Measurements from ENCODE around the gene HOXC5. TPM values are rescaled to one million over a fixed set of nuclear protein-coding genes. Genes with fewer than 3 reads are reported as not detected.

The HOXC5 gene
- total RNA-seq, 1 experiment from 2014 or later: 1.1 TPM

DNA sequence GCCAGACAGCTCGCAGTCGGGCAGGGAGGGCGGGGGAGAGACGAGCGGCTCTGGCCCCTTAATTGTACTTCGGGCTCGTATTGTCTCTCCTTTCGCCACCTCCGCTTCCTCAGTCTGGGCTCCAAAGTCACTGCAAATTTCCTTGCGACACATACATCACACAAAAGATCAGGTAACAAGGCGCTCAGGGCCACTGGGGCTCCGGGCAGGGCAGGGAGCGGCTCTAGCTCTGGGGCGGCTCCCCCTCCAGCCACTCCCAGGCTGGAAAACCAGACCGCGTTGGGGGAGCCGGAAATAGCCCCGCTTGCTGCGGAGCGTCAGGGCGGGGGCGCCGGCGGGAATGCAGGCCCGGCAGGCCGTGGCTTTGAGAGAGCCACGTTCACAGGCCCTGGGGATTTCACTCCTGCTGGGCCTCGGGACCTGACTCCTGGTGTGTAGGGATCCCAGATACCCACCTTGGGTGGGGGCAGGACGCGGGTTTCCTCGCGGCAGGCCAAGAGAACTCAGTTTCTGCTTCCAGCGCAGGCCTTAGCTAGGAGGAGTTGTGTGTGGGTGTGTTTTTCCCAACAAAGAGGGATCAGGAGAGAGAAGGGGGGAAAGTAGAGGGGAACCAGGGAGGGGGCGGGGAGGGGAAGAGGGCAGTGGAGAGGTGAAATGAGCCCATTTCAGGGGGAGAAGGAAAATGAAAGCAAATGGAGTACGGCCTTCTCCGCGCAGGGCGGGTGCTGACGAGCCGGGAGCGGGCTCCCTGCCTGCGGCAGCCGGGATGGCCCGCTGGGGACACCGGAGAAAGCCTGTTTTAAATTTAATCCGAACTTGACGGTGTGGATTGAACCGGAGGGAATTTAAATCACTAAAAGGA is 37.2 kb upstream of the HOXC5 start:
- no peaks in the 10 kb centered on the region for H3K27me3 ChIP-seq (ENCODE audit: insufficient read depth, low read length)
- no peaks in the 10 kb centered on the region for H3K36me3 ChIP-seq (ENCODE audit: control insufficient read depth in 1 of 2, insufficient read depth in 2 of 2, low read length in 2 of 2)
- TF ChIP-seq YY1 (IDR thresholded peaks at IDR 0.05; ENCODE audit: extremely low read depth, insufficient replicate concordance, low read depth, low read length): peak; percentile 63
- TF ChIP-seq SP1 (IDR thresholded peaks at IDR 0.05; ENCODE audit: low read depth): no peak
- peak; percentile 79 for TF ChIP-seq POLR2AphosphoS5 (IDR thresholded peaks at IDR 0.05; ENCODE audit: low read depth, low read length)
- no peak for TF ChIP-seq SIN3A (IDR thresholded peaks at IDR 0.05; ENCODE audit: low read depth)
- no peak for TF ChIP-seq SRF (IDR thresholded peaks at IDR 0.05; ENCODE audit: low read depth)
- TF ChIP-seq TCF7L2 (IDR thresholded peaks at IDR 0.05; ENCODE audit: borderline replicate concordance, extremely low read depth, insufficient read depth, insufficient read length): peak; percentile 61
- TF ChIP-seq, protein P1, sequence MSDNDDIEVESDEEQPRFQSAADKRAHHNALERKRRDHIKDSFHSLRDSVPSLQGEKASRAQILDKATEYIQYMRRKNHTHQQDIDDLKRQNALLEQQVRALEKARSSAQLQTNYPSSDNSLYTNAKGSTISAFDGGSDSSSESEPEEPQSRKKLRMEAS (IDR thresholded peaks at IDR 0.05): no peak
- peak; percentile 97 for TF ChIP-seq ZFX (IDR thresholded peaks at IDR 0.05)
- no peak for TF ChIP-seq EGR1 (IDR thresholded peaks at IDR 0.05; ENCODE audit: low read depth)
- TF ChIP-seq POLR2A (IDR thresholded peaks at IDR 0.05; ENCODE audit: borderline replicate concordance, extremely low read depth, insufficient read depth, insufficient read length): peak; percentile 61
- TF ChIP-seq ELF1 (IDR thresholded peaks at IDR 0.05; ENCODE audit: borderline replicate concordance, low read depth): no peak
- ChIA-PET RAD21 (ENCODE audit: low non-redundant PET in 1 of 2, low total read pairs in 2 of 2, uncharacterized antibody in 2 of 2, unreplicated experiment in 2 of 2) (interaction anchor here (0.6 to 1.0 kb wide), 3 partner anchors 8 to 32 kb away, joined by 3 read pairs; no protein-coding TSS in a partner anchor), CTCF (interaction anchor here (0.6 to 2.1 kb wide), 8 partner anchors 10 to 250 kb away, joined by 3 to 15 read pairs (median 3); partner anchors contain the start of genes HOXC10 and HOXC5), POLR2A (interaction anchor here (0.6 to 3.4 kb wide), 5 partner anchors 9 to 215 kb away, joined by 3 to 9 read pairs (median 3); partner anchors contain the start of gene HOXC10)
- no TSS peak for BruUV-seq (replicated peaks)
- H3K9me3 ChIP-seq (ENCODE audit: control insufficient read depth in 1 of 2, insufficient read depth in 1 of 2, low read depth in 1 of 2, low read length in 2 of 2): no peaks in the 10 kb centered on the region
- ATAC-seq: peak; percentile 78
- peak overlapping the region; percentile 94 for H3K4me2 ChIP-seq (ENCODE audit: low read length)
- H3K9me2 ChIP-seq (ENCODE audit: insufficient read depth): no peaks in the 10 kb centered on the region
- H3K4me1 ChIP-seq (ENCODE audit: control insufficient read depth in 1 of 2, insufficient read depth in 2 of 2, low read length in 2 of 2): peaks cover 17 to 35% of the 10 kb centered on the region in 2 experiments; a peak in 3 of 4 replicates
- H2AFZ ChIP-seq (ENCODE audit: low read depth, low read length, poor library complexity, severe bottlenecking): no peak overlapping the region
- H3K4me3 ChIP-seq (replicated peaks in 1 of 2; ENCODE audit: low read depth in 1 of 2, low read length in 2 of 2): peak overlapping the region; percentile 78 to 85
- DNase-seq (ENCODE audit: low read depth, low spot score): no peak
- H3K9ac ChIP-seq (ENCODE audit: low read length): peak overlapping the region; percentile 97
- peaks cover 42% of the 10 kb centered on the region for H3K79me2 ChIP-seq (ENCODE audit: insufficient read depth, low read length)
- peak overlapping the region; percentile 81 for H3K27ac ChIP-seq (ENCODE audit: low read depth, low read length)
- H4K20me1 ChIP-seq (ENCODE audit: insufficient read depth): no peaks in the 10 kb centered on the region
- intact Hi-C loops (cut with micrococcal nuclease): no loop called here

Data from HCT116 (cell line).